SW480 (cell line): Measurements from ENCODE around the gene KCNQ1.

Experiments
- DNase-seq: peaks from one replicate; pipeline ENCODE4 v3.0.0-alpha.2; 2016; ENCODE audit warnings: low spot score

Gene KCNQ1

GRCh38 chr11:2821891-2822290, 377.1 kb downstream of the KCNQ1 start:
- DNase-seq, result no peak

- DNase-seq, result no peak
Observed at GRCh38 chr11:2824851-2825250, 380.0 kb downstream of the KCNQ1 start.

GRCh38 chr11:2825261-2825888, 380.6 kb downstream of the KCNQ1 start:
- peak; percentile 21 for DNase-seq

- peak; percentile 58 for DNase-seq
Observed at GRCh38 chr11:2825889-2826678, 381.3 kb downstream of the KCNQ1 start.

GRCh38 chr11:2826679-2827056, 381.9 kb downstream of the KCNQ1 start:
- no peak for DNase-seq

GRCh38 chr11:2827256-2827655, 382.4 kb downstream of the KCNQ1 start:
- no peak for DNase-seq

- no peak for DNase-seq
Observed at GRCh38 chr11:2827792-2828191, 383.0 kb downstream of the KCNQ1 start.

- DNase-seq, result no peak
Observed at GRCh38 chr11:2828585-2829330, 383.9 kb downstream of the KCNQ1 start.

GRCh38 chr11:2830030-2830812, 385.4 kb downstream of the KCNQ1 start:
- DNase-seq, result no peak

GRCh38 chr11:2830886-2831285, 386.1 kb downstream of the KCNQ1 start:
- no peak for DNase-seq

- no peak for DNase-seq
Observed at GRCh38 chr11:2831781-2832532, 387.1 kb downstream of the KCNQ1 start.

GRCh38 chr11:2832533-2833020, 387.8 kb downstream of the KCNQ1 start:
- no peak for DNase-seq

- DNase-seq, result no peak
Observed at GRCh38 chr11:2833051-2833715, 388.4 kb downstream of the KCNQ1 start.

- DNase-seq, result no peak
Observed at GRCh38 chr11:2833716-2834502, 389.1 kb downstream of the KCNQ1 start.

GRCh38 chr11:2834503-2835273, 389.9 kb downstream of the KCNQ1 start:
- DNase-seq, result no peak

- DNase-seq, result peak; percentile 33
Observed at GRCh38 chr11:2835296-2835695, 390.5 kb downstream of the KCNQ1 start.

- DNase-seq, result no peak
Observed at GRCh38 chr11:2835751-2836150, 390.9 kb downstream of the KCNQ1 start.

GRCh38 chr11:2836315-2837095, 391.7 kb downstream of the KCNQ1 start:
- DNase-seq, result no peak
